Measurements from ENCODE around the gene UTP25.
"Not testable (repeated sequence)": the region's sequence is repeated elsewhere in the genome, so short reads cannot be mapped to it uniquely, and the experiment has no call there.

The UTP25 gene

GRCh38 chr1:209790286-209791193, 37.2 kb upstream of the UTP25 start:
- TF ChIP-seq GLIS3 (CRISPR knock-in tag; IDR thresholded peaks at IDR 0.05) (no peak), ZNF8 (CRISPR knock-in tag; IDR thresholded peaks at IDR 0.05) (no peak), PATZ1 (CRISPR knock-in tag; IDR thresholded peaks at IDR 0.05; ENCODE audit: borderline replicate concordance) (no peak), CREB5 (CRISPR knock-in tag; IDR thresholded peaks at IDR 0.05; ENCODE audit: low read depth) (no peak), OSR1 (CRISPR knock-in tag; IDR thresholded peaks at IDR 0.05) (no peak), POU6F1 (CRISPR knock-in tag; IDR thresholded peaks at IDR 0.05; ENCODE audit: borderline replicate concordance, low read depth) (no peak), ARNTL (CRISPR knock-in tag; IDR thresholded peaks at IDR 0.05; ENCODE audit: borderline replicate concordance, low read depth) (no peak), ESRRG (CRISPR knock-in tag; IDR thresholded peaks at IDR 0.05) (no peak), ISL1 (CRISPR knock-in tag; IDR thresholded peaks at IDR 0.05) (no peak), ZNF565 (CRISPR knock-in tag; conservative IDR thresholded peaks at IDR 0.05; ENCODE audit: low read depth) (no peak), BACH2 (CRISPR knock-in tag; IDR thresholded peaks at IDR 0.05; ENCODE audit: borderline replicate concordance) (no peak), TOX (CRISPR knock-in tag; IDR thresholded peaks at IDR 0.05; ENCODE audit: borderline replicate concordance) (no peak), ZFP30 (CRISPR knock-in tag; IDR thresholded peaks at IDR 0.05) (no peak), ZFP3 (CRISPR knock-in tag; IDR thresholded peaks at IDR 0.05) (no peak), RARB (CRISPR knock-in tag; IDR thresholded peaks at IDR 0.05) (no peak), PPARA (CRISPR knock-in tag; IDR thresholded peaks at IDR 0.05; ENCODE audit: borderline replicate concordance) (no peak)
- ATAC-seq = peak; percentile 61

- TF ChIP-seq SNAI2 (CRISPR knock-in tag; IDR thresholded peaks at IDR 0.05) (no peak), TSHZ2 (CRISPR knock-in tag; IDR thresholded peaks at IDR 0.05) (no peak), TOX (CRISPR knock-in tag; IDR thresholded peaks at IDR 0.05; ENCODE audit: borderline replicate concordance) (no peak), POU6F1 (CRISPR knock-in tag; IDR thresholded peaks at IDR 0.05; ENCODE audit: borderline replicate concordance, low read depth) (no peak), PPARA (CRISPR knock-in tag; IDR thresholded peaks at IDR 0.05; ENCODE audit: borderline replicate concordance) (no peak), ZFP3 (CRISPR knock-in tag; IDR thresholded peaks at IDR 0.05) (no peak), ZC3H10 (CRISPR knock-in tag; IDR thresholded peaks at IDR 0.05) (no peak), CSRNP3 (CRISPR knock-in tag; IDR thresholded peaks at IDR 0.05) (no peak), OSR1 (CRISPR knock-in tag; IDR thresholded peaks at IDR 0.05) (no peak), ZNF8 (CRISPR knock-in tag; IDR thresholded peaks at IDR 0.05) (no peak), RARB (CRISPR knock-in tag; IDR thresholded peaks at IDR 0.05) (no peak), ISL1 (CRISPR knock-in tag; IDR thresholded peaks at IDR 0.05) (no peak), BACH2 (CRISPR knock-in tag; IDR thresholded peaks at IDR 0.05; ENCODE audit: borderline replicate concordance) (no peak), ZNF70 (CRISPR knock-in tag; IDR thresholded peaks at IDR 0.05) (no peak)
- no peak for ATAC-seq
Observed at GRCh38 chr1:209791920-209792319, 35.9 kb upstream of the UTP25 start.

GRCh38 chr1:209793711-209794110, 34.1 kb upstream of the UTP25 start:
- ATAC-seq = not testable (repeated sequence)
